Activated CD8-positive, alpha-beta T cell treated with anti-CD3 and anti-CD28 coated beads for 36 hours (primary cell): ENCODE measurements around the gene OST4. TPM values are rescaled to one million over a fixed set of nuclear protein-coding genes. Genes with fewer than 3 reads are reported as not detected.

Experiments
- ATAC-seq: fragments of 200-7000 bp; cut with Tn5 transposase; one replicate; pipeline ENCODE4 v1.10.0; 2021; ENCODE audit warnings: mild to moderate bottlenecking, moderate library complexity
- CTCF ChIA-PET: fragments of 350-600 bp; sonication (Branson Sonifier 250); formaldehyde crosslinking; loops from one replicate; lab custom pipeline; 2021; ENCODE audit warnings: antibody characterized with exemption; lab: Charles Lee
- POLR2A ChIA-PET: fragments of 350-600 bp; sonication (Branson Sonifier 250); formaldehyde crosslinking; loops from one replicate; lab custom pipeline; 2021; ENCODE audit warnings: antibody characterized with exemption; lab: Charles Lee
- DNase-seq: peaks from one replicate; pipeline ENCODE4 v3.0.0-alpha.2; 2020
- H3K27ac Mint-ChIP-seq: one replicate; pipeline ENCODE4 v1.8.0; 2021; ENCODE audit warnings: mild to moderate bottlenecking, mixed read lengths
- H3K27me3 Mint-ChIP-seq: one replicate; pipeline ENCODE4 v1.8.0; 2021; ENCODE audit warnings: mixed read lengths
- H3K36me3 Mint-ChIP-seq: one replicate; pipeline ENCODE4 v1.8.0; 2021; ENCODE audit warnings: low read depth, mixed read lengths
- H3K4me1 Mint-ChIP-seq: one replicate; pipeline ENCODE4 v1.8.0; 2021; ENCODE audit warnings: low read depth, mixed read lengths
- H3K4me3 Mint-ChIP-seq: one replicate; pipeline ENCODE4 v1.8.0; 2021; ENCODE audit warnings: mild to moderate bottlenecking, moderate library complexity, mixed read lengths
- H3K9me3 Mint-ChIP-seq: one replicate; pipeline ENCODE4 v1.8.0; 2021; ENCODE audit warnings: mixed read lengths
- intact Hi-C: fragments of 100-400 bp; cut with micrococcal nuclease; formaldehyde crosslinking; loops from one replicate; pipeline ENCODE4 v1.10.0; 2022
- total RNA-seq, 2 experiments: library from RNA; stranded (reverse); gene quantifications; one replicate each; pipeline ENCODE4 v1.2.3, GENCODE V29; 2021
- TF ChIP-seq, protein P1 (sequence below): fragments of 200-600 bp; IDR thresholded peaks from one replicate; pipeline ENCODE4 v1.8.0; 2022; ENCODE audit warnings: antibody characterized with exemption, mild to moderate bottlenecking

Gene OST4
- total RNA-seq, 2 experiments from 2014 or later: 257 to 262 TPM

DNA sequence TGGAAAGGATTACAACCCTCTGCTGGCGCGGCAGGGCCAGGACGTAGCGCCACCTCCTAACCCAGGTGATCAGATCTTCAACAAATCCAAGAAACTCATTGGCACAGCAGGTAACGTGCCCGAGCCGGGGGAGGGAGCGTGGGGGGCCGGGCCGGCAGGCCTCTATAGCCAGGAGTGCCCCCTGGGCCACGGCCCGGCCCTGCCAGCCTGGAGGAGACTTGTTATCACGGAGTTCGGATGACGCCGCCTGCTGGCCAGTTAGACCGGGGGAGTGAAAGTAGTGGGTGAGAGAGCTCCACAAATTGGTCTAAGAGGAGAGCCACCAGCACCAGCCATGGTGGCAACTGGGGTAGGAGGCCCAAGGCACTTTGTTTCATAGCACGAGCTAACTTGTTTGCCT, 47.3 kb downstream of the OST4 start:
- no peak overlapping the region for H3K4me3 Mint-ChIP-seq
- POLR2A ChIA-PET: no interaction called here
- ATAC-seq (no peak), DNase-seq (no peak)
- H3K36me3 Mint-ChIP-seq: peaks cover 2% of the 10 kb centered on the region
- H3K27ac Mint-ChIP-seq: no peak overlapping the region
- TF ChIP-seq, protein P1, sequence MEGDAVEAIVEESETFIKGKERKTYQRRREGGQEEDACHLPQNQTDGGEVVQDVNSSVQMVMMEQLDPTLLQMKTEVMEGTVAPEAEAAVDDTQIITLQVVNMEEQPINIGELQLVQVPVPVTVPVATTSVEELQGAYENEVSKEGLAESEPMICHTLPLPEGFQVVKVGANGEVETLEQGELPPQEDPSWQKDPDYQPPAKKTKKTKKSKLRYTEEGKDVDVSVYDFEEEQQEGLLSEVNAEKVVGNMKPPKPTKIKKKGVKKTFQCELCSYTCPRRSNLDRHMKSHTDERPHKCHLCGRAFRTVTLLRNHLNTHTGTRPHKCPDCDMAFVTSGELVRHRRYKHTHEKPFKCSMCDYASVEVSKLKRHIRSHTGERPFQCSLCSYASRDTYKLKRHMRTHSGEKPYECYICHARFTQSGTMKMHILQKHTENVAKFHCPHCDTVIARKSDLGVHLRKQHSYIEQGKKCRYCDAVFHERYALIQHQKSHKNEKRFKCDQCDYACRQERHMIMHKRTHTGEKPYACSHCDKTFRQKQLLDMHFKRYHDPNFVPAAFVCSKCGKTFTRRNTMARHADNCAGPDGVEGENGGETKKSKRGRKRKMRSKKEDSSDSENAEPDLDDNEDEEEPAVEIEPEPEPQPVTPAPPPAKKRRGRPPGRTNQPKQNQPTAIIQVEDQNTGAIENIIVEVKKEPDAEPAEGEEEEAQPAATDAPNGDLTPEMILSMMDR: no peak
- H3K27me3 Mint-ChIP-seq: no peaks in the 10 kb centered on the region
- H3K4me1 Mint-ChIP-seq: peaks cover 7% of the 10 kb centered on the region
- intact Hi-C loops: no loop called here
- CTCF ChIA-PET: no interaction called here
- H3K9me3 Mint-ChIP-seq: no peaks in the 10 kb centered on the region

DNA sequence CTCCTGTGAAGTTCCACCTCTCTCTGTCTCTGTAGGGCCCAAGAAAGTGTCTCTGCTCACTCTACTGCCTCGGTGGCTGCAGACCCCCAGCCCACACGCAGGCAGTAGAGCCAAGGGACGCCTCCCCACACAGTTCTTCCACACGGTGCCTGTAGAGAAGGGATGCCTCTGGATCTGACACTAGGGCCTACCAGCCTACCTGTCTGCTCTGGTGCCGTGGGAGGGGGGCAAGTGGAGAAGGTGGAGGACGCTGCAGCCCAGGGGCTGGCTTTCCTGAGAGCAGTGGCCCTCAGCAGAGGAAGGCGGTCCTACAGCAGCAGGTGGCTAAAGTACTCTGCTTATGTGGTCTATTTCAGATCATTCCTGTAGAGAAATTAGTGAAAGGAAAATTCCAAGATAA, 47.7 kb downstream of the OST4 start:
- CTCF ChIA-PET: no interaction called here
- no peak overlapping the region for H3K27ac Mint-ChIP-seq

DNA sequence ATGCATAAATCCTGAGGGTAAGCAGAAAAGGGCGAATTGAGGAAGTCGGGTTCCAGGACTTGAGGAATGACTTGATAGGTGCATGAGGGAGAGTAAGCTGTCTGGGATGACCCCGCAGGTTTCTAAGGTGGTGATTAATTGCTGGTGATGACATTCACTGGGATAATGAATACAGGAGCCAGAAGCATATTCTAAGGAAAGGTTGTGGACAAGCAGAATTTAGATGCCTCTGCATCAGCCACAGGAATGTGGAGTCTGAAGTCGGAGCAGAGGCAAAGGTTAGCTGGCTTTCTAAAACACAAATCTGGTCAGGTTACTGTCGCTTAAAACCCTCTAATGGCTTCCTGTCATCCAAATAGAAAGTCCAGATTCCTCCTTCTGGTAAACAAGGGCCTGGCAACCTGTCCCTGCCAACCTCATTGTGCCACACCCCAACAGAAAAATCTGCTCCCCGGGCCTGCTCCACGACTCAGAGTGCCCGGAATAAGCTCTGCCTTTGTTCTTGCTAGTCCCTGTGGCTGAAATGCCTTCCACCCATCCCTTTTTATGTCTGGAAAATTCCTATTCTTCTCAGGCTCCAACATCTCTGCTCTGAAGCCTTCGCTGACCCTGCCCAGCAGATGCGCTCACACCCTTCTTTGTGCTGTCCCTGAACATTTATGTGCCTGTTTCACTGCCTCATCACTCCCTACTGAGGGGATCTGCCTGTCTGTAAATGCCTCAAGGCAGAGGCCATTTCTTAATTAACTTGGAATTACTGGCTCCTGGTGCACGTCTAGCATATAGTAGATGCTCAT, 50.0 kb downstream of the OST4 start:
- TF ChIP-seq, protein P1: no peak
- ChIA-PET CTCF (interaction anchor here (0.7 to 1.4 kb wide), 3 partner anchors 27 to 60 kb away, joined by 3 read pairs; no protein-coding TSS in a partner anchor), POLR2A (no interaction called here)
- Mint-ChIP-seq H3K4me3 (no peak overlapping the region), H3K4me1 (no peaks in the 10 kb centered on the region), H3K9me3 (no peaks in the 10 kb centered on the region), H3K27ac (no peak overlapping the region), H3K36me3 (no peaks in the 10 kb centered on the region), H3K27me3 (no peaks in the 10 kb centered on the region)
- DNase-seq (no peak), ATAC-seq (no peak)
- intact Hi-C loops: no loop called here

More for the DNA sequence above, 47.7 kb downstream of the OST4 start:
- intact Hi-C loops: no loop called here
- TF ChIP-seq, protein P1: no peak
- H3K9me3 Mint-ChIP-seq: no peaks in the 10 kb centered on the region
- no peak for ATAC-seq
- peaks cover under 1% of the 10 kb centered on the region for H3K36me3 Mint-ChIP-seq
- POLR2A ChIA-PET: no interaction called here
- peaks cover 3% of the 10 kb centered on the region for H3K4me1 Mint-ChIP-seq
- H3K4me3 Mint-ChIP-seq: no peak overlapping the region
- no peaks in the 10 kb centered on the region for H3K27me3 Mint-ChIP-seq
- no peak for DNase-seq

Other genes with a start within 250 kb of the OST4 start
- not detected for gene DPYSL5, start 223.5 kb downstream of the OST4 start, total RNA-seq
- 1 to 10 TPM; 1.6 to 1.7 TPM for gene MAPRE3, start 101.0 kb downstream of the OST4 start, total RNA-seq
- 10 to 100 TPM; 54.1 to 58.9 TPM for gene TMEM214, start 38.7 kb downstream of the OST4 start, total RNA-seq
- 10 to 100 TPM; 12.2 to 16.4 TPM for gene AGBL5, start 20.0 kb downstream of the OST4 start, total RNA-seq
- gene EMILIN1, start 7.0 kb upstream of the OST4 start, total RNA-seq: under 1 TPM; 0.61 to 0.63 TPM
- 1 to 10 TPM; 6.7 to 9.5 TPM for gene KHK, start 15.1 kb upstream of the OST4 start, total RNA-seq
- gene CGREF1, start 47.5 kb upstream of the OST4 start, total RNA-seq: 1 to 10 TPM; 3.7 to 4.3 TPM
- under 1 TPM; 0.36 to 0.50 TPM for gene ABHD1, start 52.2 kb upstream of the OST4 start, total RNA-seq
- 10 to 100 TPM; 60.5 to 63.2 TPM for gene PREB, start 63.0 kb upstream of the OST4 start, total RNA-seq
- not detected for gene PRR30, start 67.8 kb upstream of the OST4 start, total RNA-seq
- gene TCF23, start 77.3 kb upstream of the OST4 start, total RNA-seq: not detected
- 10 to 100 TPM; 62.6 to 65.2 TPM for gene ATRAID, start 140.4 kb upstream of the OST4 start, total RNA-seq
- gene SLC5A6, start 140.6 kb upstream of the OST4 start, total RNA-seq: 10 to 100 TPM; 34.9 to 37.7 TPM
- 100 to 1,000 TPM; 125 to 127 TPM for gene CAD, start 145.7 kb upstream of the OST4 start, total RNA-seq
- under 1 TPM; 0.32 to 0.43 TPM for gene SLC30A3, start 191.4 kb upstream of the OST4 start, total RNA-seq
- not detected for gene DNAJC5G, start 203.8 kb upstream of the OST4 start, total RNA-seq
- under 1 TPM; 0.16 to 0.23 TPM for gene TRIM54, start 210.8 kb upstream of the OST4 start, total RNA-seq
- gene UCN, start 236.8 kb upstream of the OST4 start, total RNA-seq: 1 to 10 TPM; 2.5 to 2.7 TPM